ENCODE data around the gene NPAS4.
"Not testable (repeated sequence)": the region's sequence is repeated elsewhere in the genome, so short reads cannot be mapped to it uniquely, and the experiment has no call there.

NPAS4 gene

DNA sequence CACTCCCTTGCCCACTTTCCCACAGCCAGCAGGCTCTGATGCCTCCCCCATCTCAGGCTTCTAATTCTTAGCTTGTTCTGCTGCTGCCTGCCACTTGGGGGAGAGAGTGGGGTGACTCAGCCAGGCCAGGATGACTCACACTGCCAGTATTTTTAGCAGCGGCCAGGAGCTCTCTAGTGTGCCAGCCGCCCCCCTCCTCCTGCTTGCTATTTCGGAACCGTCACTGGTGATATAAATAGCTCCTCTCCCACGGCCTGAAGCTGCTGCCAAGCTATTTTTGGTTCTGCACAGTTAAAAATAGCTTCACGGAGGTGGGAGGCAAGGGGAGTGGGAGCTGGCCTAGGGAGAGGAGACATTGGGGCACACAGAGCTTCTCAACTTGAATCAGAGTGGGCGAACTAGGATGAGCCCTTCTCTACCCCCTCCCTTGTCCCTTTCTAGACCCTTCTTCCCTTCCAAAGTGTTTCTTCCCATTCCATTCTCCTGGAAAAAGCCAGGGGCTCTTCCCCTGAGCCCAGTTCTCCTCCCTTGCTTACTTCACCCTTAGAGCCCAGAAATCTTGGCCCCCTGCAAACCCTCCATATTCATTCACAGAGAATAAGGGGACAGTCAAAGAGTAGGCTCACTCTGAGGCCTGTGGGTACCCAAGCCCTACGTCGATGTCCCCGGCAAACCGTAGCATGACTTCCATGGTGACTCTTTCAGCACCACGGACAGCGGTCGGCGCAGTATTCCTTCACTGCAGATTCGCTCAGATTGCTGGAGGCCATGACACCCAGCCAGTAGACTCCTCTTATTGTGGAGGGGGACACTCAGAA, 2.5 kb upstream of the NPAS4 start:
- peak; percentile 86 to 93 (median 90) for DNase-seq

GRCh38 chr11:66418986-66419308, 1.9 kb upstream of the NPAS4 start:
- no peak for DNase-seq

DNA sequence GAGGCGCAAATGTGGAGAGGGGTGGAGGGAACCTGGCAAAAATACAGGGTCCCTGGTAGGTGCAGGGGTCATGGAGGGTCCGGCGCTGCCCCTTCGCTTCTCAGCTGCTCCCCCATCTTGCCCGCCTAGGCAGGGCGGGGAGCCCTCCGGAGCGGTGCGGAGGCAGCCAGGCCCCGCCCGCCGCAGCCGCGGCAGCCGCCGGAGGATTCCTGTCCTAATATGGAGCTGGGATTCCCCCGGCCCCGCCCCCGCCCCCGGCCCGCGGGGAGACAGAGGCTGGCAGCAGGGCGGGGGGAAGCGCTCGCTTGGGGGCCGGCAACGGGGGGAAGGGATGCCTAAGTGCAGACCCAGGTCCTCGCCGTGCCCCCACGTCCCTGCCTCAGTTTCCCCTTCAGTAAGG, 1.0 kb upstream of the NPAS4 start:
- no peak for DNase-seq

DNA sequence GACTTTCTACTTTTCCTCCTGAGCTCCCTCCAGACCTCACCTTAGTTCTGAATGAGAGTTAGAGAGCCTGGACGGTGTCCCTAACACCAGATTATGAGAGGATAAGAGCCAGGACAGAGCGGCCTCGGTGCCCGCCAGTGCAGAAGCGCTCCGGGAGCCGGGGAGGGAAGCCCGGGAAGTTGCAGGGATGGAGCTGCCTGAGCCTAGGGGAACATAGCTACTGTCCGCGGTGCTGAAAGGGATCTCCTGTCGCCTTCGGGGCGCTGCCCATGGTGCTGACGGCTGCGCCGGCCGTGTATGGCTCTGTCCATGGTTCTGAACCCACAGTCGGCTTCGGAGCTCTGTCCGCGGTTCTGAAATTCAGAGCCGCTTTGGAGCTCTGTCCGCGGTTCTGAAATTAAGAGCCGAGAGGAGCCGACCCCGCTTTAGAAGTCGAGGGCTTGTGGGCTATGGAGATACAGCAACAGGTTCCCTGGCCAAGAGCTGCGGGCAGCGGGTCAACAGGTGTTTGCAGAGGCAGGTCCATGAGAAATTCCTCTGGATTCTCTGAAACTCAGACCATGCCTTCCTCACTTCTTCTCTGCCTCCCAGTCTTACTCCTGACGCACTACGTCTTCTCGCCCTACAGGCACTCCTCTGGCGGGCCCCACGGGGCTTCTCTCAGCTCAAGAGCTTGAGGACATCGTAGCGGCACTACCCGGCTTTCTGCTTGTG, 814 bp downstream of the NPAS4 start:
- DNase-seq: peak; percentile 86 to 91 (median 91)

DNA sequence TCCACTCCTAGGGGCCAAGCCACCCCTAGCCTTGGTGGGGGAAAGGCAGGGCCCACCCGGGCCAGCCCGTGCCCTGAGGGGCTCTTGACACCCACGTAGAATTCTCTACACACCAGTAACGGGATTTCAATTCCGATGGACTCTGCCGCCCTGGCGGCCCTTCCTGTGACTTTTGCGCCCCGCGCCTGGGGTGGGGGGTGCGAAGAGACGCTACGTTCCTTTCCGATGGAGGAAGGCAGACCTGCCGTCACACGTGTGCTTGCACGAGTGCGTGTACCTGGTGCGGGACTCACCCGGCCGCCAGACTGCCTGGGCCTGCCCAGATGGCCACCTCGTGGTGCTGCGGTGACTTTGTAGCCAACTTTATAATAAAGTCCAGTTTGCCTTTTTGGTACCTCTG, 5.5 kb downstream of the NPAS4 start:
- no peak for DNase-seq

- DNase-seq: no peak
Observed at GRCh38 chr11:66428933-66429332, 8.1 kb downstream of the NPAS4 start.

DNA sequence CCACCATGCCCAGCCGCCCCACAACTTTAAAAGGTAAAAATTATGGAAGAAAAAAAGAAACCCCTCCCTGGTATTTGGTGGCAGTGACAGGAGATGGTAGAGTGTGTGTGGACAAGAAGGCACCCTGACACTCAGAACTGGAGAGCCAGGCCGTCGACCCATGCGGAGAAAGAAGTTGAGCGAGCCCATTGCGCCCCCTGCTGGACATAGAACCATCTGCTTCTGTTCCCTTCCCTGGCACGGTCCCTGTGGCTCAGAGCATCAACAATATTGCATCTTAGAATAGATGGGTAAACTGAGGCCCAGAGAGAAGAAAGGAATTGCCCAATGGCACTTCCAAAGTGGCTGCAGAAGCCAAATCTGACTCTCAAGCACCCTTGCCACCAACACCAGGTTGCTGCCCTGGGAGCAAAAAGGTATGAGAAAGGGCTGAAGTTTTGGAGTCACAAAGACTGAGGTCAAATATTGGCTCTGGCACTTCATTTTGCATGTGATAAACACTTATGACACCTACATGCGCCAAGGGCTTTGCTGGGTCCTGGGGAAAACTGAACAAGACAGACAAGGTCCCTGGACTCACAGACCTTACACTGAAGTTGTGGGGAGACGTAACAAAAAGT, 9.3 kb downstream of the NPAS4 start:
- peak; percentile 82 to 93 (median 92) for DNase-seq

- DNase-seq: not testable (repeated sequence)
Observed at GRCh38 chr11:66431287-66431686, 10.5 kb downstream of the NPAS4 start.

DNA sequence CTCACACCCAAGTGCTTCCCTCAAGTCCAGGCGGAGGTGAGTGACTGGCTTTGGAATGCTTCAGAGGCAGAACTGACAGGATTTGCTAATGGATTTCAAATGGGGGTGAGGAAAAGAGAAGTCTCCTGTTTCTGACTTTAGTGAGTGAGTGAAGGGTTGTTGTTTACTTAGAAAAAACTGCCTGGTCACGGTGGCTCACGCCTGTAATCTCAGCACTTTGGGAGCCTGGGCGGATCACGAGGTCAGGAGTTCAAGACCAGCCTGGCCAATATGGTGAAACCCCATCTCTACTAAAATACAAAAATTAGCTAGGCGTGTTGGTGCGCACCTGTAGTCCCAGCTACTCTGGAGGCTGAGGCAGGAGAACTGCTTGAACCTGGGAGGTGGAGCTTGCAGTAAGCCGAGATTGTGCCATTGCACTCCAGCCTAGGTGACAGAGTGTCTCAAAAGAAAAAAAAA, 11.1 kb downstream of the NPAS4 start:
- not testable (repeated sequence) for DNase-seq

GRCh38 chr11:66432597-66432996, 11.8 kb downstream of the NPAS4 start:
- peak; percentile 50 to 70 (median 64) for DNase-seq

DNA sequence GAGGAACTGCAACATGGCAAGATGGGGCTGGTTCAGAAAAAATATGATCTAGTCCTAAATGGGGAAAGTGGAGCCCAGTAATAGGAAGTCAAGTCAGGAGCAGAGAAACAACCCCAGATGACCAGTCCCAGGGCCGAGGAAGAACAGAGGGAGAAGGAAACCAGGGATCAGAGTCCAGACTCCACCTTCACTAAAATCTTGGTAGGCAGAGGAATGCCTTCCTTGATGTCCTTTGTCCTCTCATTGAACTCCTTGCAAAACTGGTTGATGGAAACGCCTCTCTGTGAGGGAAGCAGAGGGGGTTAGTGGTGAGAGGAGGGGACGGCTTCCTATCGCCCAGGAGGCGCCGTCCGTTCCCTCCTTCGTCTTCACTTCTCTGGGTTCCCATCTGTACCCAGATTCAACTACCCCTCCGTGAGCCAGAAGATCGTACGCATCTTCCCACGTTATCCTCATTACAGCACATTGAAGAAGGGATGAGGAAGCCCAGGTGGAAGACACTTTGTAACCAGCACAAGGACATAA, 17.2 kb downstream of the NPAS4 start:
- DNase-seq: peak in 1 of 4 experiments; percentile 12

GRCh38 chr11:66438504-66439466, 17.9 kb downstream of the NPAS4 start, which contains the start of gene MRPL11:
MRPL11 (minus strand) TSS chr11:66438848; CDS start chr11:66438754, 94 bp downstream.
- DNase-seq: peak; percentile 92 to 94 (median 93)

DNA sequence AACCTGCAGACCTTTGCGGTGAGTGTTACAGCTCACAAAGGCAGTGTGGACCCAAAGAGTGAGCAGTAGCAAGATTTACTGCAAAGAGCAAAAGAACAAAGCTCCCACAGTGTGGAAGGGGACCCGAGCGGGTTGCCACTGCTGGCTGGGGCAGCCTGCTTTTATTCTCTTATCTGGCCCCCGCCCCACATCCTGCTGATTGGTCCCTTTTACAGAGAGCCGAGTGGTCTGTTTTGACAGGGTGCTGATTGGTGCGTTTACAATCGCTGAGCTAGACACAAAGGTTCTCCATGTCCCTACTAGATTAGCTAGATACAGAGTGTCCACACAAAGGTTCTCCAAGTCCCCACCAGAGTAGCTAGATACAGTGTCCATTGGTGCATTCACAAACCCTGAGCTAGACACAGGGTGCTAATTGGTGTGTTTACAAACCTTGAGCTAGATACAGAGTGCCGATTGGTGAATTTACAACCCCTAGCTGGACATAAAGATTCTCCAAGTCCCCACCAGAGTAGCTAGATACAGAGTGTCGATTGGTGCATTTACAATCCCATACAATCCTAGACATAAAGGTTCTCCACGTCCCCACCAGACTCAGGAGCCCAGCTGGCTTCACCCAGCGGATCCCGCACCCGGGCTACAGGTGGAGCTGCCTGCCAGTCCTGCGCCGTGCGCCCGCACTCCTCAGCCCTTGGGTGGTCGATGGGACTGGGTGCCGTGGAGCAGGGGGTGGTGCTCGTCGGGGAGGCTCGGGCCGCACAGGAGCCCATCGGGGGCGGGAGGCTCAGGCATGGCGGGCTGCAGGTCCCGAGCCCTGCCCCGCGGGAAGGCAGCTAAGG, 19.5 kb downstream of the NPAS4 start:
- DNase-seq: not testable (repeated sequence)

- not testable (repeated sequence) for DNase-seq
Observed at GRCh38 chr11:66440940-66441282, 20.1 kb downstream of the NPAS4 start.

GRCh38 chr11:66443602-66444001, 22.8 kb downstream of the NPAS4 start:
- peak; percentile 71 to 96 (median 85) for DNase-seq

DNA sequence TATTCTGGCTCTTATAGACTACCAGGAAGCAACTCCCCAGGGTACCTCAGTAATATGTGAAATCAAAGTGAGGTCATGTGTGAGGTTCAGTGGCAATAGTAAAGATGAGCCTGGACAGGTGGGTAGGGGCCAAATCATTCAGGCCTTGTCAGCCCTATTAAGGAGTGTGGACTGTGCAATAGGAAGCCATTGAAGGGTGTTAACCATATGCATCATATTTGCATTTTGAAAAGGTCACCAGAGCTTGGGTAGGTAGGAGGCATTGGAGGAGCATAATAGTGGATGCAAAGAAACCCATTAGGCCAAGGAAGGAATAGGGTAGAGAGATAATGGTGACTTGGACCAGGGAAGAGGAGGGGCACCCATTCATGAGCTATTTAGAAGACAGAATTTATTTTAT, 26.2 kb downstream of the NPAS4 start:
- no peak for DNase-seq

- DNase-seq: no peak
Observed at GRCh38 chr11:66448523-66448922, 27.7 kb downstream of the NPAS4 start.

DNA sequence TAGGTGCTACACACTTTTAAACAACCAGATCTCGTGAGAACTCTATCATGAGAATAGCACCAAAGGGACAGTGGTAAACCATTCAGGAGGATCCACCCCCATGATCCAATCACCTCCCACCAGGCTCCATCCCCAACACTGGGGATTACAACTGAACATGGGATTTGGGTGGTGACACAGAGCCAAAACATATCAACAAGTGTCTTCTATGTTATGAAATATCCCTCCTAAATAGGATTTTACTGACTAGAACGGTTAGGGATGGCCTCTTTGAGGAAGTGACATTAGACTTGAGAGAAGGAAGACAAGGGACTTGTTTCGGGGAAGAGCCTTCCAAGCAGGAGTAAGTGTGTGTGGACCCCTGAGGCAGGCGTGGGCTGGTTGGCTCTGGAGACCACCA, 29.7 kb downstream of the NPAS4 start:
- DNase-seq: peak; percentile 50 to 77 (median 67)

DNA sequence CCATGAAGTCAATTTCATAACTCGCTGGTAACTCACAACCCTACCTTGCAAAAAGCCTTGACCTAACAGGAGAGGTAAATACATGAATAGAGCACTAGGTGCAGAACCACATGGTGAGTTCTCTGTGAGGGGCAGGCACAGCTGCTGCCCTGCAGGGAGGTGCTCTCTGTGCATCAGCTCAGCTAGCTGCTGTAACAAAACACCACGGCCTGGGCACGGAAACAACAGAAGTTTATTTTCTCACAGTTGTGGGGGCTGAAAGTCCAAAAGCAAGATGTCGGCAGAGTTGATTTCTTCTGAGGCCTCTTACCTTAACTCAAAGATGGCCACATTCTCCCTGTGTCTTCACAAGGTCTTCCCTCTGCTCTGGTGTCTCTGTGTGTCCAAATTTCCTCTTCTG, 30.8 kb downstream of the NPAS4 start:
- DNase-seq: no peak

GRCh38 chr11:66454247-66454646, 33.4 kb downstream of the NPAS4 start:
- DNase-seq: no peak

- no peak for DNase-seq
Observed at GRCh38 chr11:66454828-66455227, 34.0 kb downstream of the NPAS4 start.
